GM12878 (cell line): Measurements from ENCODE around the gene CREBBP. TPM values are rescaled to one million over a fixed set of nuclear protein-coding genes. Genes with fewer than 3 reads are reported as not detected.

ENCODE experiments used
- ATAC-seq: fragments of 200-7000 bp; cut with Tn5 transposase; 3 replicates; pipeline ENCODE4 v1.9.1; 2020; ENCODE audit warnings: mild to moderate bottlenecking, moderate library complexity
- BruUV-seq: library from RNA; stranded (reverse); fragments of 400-500 nt; replicated peaks from 2 replicates; lab custom pipeline; 2021; lab: Mats Ljungman, UMichigan
- CTCF ChIA-PET: fragments of 300-600 bp; sonication (Branson Sonifier 250); formaldehyde crosslinking; extraction: SDS; loops from one replicate; lab custom pipeline; 2021; ENCODE audit warnings: inconsistent platforms; lab: Yijun Ruan, JAX
- POLR2A ChIA-PET: fragments of 350-600 bp; formaldehyde crosslinking; extraction: SDS; loops from one replicate; lab custom pipeline; 2021; ENCODE audit warnings: inconsistent platforms; lab: Charles Lee
- RAD21 ChIA-PET: fragments of 300-600 bp; sonication (Branson Sonifier 250); formaldehyde crosslinking; loops from one replicate; lab custom pipeline; 2023; ENCODE audit warnings: antibody characterized with exemption; ENCODE audit not compliant: unreplicated experiment; lab: Charles Lee
- SMC1A ChIA-PET: fragments of 300-600 bp; sonication (Branson Sonifier 250); formaldehyde crosslinking; loops from one replicate; lab custom pipeline; 2023; ENCODE audit not compliant: unreplicated experiment, uncharacterized antibody; lab: Charles Lee
- DNase-seq: peaks from one replicate; pipeline ENCODE4 v3.0.0-alpha.2; 2011; ENCODE audit warnings: low read depth, low spot score
- FAIRE-seq: peaks from 3 replicates; lab custom pipeline; 2011; peaks lifted over from hg19 to GRCh38; lab: Jason Lieb, UNC
- H2AFZ ChIP-seq: 2 replicates; pipeline ENCODE4 v1.6.0; 2011; ENCODE audit warnings: low read depth, low read length, control low read depth; ENCODE audit not compliant: control insufficient read depth
- H3K27ac ChIP-seq: 2 replicates; pipeline ENCODE4 v1.5.1; 2011; ENCODE audit warnings: control low read depth; ENCODE audit not compliant: control insufficient read depth, insufficient read depth
- H3K27me3 ChIP-seq, 2 experiments: replicated peaks in 1 of 2; 2 replicates each; pipeline versions ENCODE4 v1.6.0 to v1.6.1; 2011; ENCODE audit warnings: low read length in 1 of 2; ENCODE audit not compliant: control insufficient read depth in 2 of 2, insufficient read depth in 2 of 2
- H3K36me3 ChIP-seq, 2 experiments: 2 replicates each; pipeline ENCODE4 v1.5.1; 2011; ENCODE audit warnings: low read length in 1 of 2; ENCODE audit not compliant: control insufficient read depth in 2 of 2, insufficient read depth in 2 of 2
- H3K4me1 ChIP-seq: 2 replicates; pipeline ENCODE4 v1.6.1; 2011; ENCODE audit warnings: mild to moderate bottlenecking, low read length, moderate library complexity, mixed read lengths; ENCODE audit not compliant: control insufficient read depth, insufficient read depth
- H3K4me2 ChIP-seq: 2 replicates; pipeline ENCODE4 v1.6.0; 2011; ENCODE audit warnings: control low read depth; ENCODE audit not compliant: control insufficient read depth, insufficient read depth
- H3K4me3 ChIP-seq: fragments of 200-600 bp; sonication (generic); 2 replicates; pipeline ENCODE4 v1.5.1; 2016
- H3K79me2 ChIP-seq: 2 replicates; pipeline ENCODE4 v1.6.0; 2011; ENCODE audit warnings: low read length; ENCODE audit not compliant: control insufficient read depth, insufficient read depth
- H3K9ac ChIP-seq: 2 replicates; pipeline ENCODE4 v1.8.0; 2011; ENCODE audit warnings: low read length, control low read depth, mixed read lengths; ENCODE audit not compliant: control insufficient read depth, insufficient read depth
- H3K9me3 ChIP-seq: replicated peaks from 3 replicates; pipeline ENCODE4 v1.5.1; 2011; ENCODE audit warnings: mild to moderate bottlenecking, low read length; ENCODE audit not compliant: control insufficient read depth, insufficient read depth
- H4K20me1 ChIP-seq: 2 replicates; pipeline ENCODE4 v1.6.0; 2011; ENCODE audit not compliant: control insufficient read depth, insufficient read depth
- BCLAF1 ChIP-seq: fragments of 450-650 bp; IDR thresholded peaks from 2 replicates; pipeline ENCODE4 v1.6.1; 2017; ENCODE audit warnings: antibody characterized with exemption, mild to moderate bottlenecking, moderate library complexity
- ESRRA ChIP-seq: IDR thresholded peaks from 2 replicates; pipeline ENCODE4 v1.6.1; 2012; ENCODE audit warnings: mild to moderate bottlenecking, low read length, improper control_type of control experiment
- FOS ChIP-seq: IDR thresholded peaks from 3 replicates; pipeline ENCODE4 v1.6.1; 2011; ENCODE audit warnings: borderline replicate concordance; ENCODE audit not compliant: insufficient read length; ENCODE audit errors: extremely low read depth
- FOXM1 ChIP-seq: IDR thresholded peaks from 2 replicates; pipeline ENCODE4 v1.6.1; 2012; ENCODE audit warnings: low read depth, mild to moderate bottlenecking, inconsistent platforms, low read length, moderate library complexity
- HDGF ChIP-seq: fragments of 450-650 bp; IDR thresholded peaks from 2 replicates; pipeline ENCODE4 v1.6.1; 2016; ENCODE audit warnings: antibody characterized with exemption
- IKZF1 ChIP-seq: fragments of 450-650 bp; conservative IDR thresholded peaks from 2 replicates; pipeline ENCODE4 v1.6.1; 2017; ENCODE audit warnings: antibody characterized with exemption, mild to moderate bottlenecking
- MEF2B ChIP-seq: fragments of 450-650 bp; IDR thresholded peaks from 2 replicates; pipeline ENCODE4 v1.6.1; 2018; ENCODE audit warnings: mild to moderate bottlenecking, moderate library complexity; ENCODE audit not compliant: partially characterized antibody, poor library complexity, severe bottlenecking
- MTA3 ChIP-seq: IDR thresholded peaks from 2 replicates; pipeline ENCODE4 v1.6.1; 2012; ENCODE audit warnings: low read length, inconsistent platforms, borderline replicate concordance
- MYC ChIP-seq: IDR thresholded peaks from 2 replicates; pipeline ENCODE4 v1.6.1; 2011; ENCODE audit warnings: mild to moderate bottlenecking, low read length, moderate library complexity, inconsistent platforms; ENCODE audit not compliant: insufficient read depth, insufficient replicate concordance, insufficient read length, severe bottlenecking
- PBX3 ChIP-seq: IDR thresholded peaks from 2 replicates; pipeline ENCODE4 v1.6.1; 2011; ENCODE audit warnings: mild to moderate bottlenecking, low read depth, low read length, moderate library complexity; ENCODE audit not compliant: insufficient replicate concordance
- POLR2A ChIP-seq: IDR thresholded peaks from 2 replicates; pipeline ENCODE4 v1.6.1; 2011; ENCODE audit warnings: low read depth, mild to moderate bottlenecking, low read length
- POLR2AphosphoS5 ChIP-seq: IDR thresholded peaks from 2 replicates; pipeline ENCODE4 v1.6.1; 2011; ENCODE audit warnings: mild to moderate bottlenecking, low read length, inconsistent platforms
- RFX5 ChIP-seq: IDR thresholded peaks from 2 replicates; pipeline ENCODE4 v1.6.1; 2011; ENCODE audit warnings: low read depth, low read length, improper control_type of control experiment
- WGBS: methylation state at CpG from one replicate; pipeline ENCODE4 v1.1.6; 2016; ENCODE audit warnings: low lambda C conversion rate; ENCODE audit not compliant: insufficient replicate concordance, insufficient coverage; ENCODE audit errors: missing lambda C conversion rate; 5-methylcytosine and 5-hydroxymethylcytosine counted together
- in situ Hi-C: fragments of 300-500 bp; cut with MboI; formaldehyde crosslinking; loops from 9 replicates; pipeline ENCODE4 v1.14.3; 2018; ENCODE audit warnings: mixed read lengths
- intact Hi-C: fragments of 100-400 bp; cut with micrococcal nuclease; formaldehyde crosslinking; loops from one replicate; pipeline ENCODE4 v1.14.2; 2022; ENCODE audit not compliant: unreplicated experiment
- polyA plus RNA-seq, 11 experiments: library from polyadenylated mRNA; depleted of rRNA in 4 of 11; unstranded in 6 of 11; stranded (reverse) in 5 of 11; fragments of >200 nt; fragmentation: Nextera tagmentation in 4 of 11; fragmentation: Illumina TruSeq in 1 of 11; extraction: Ambion mirVana in 4 of 11; extraction: Trizol in 1 of 11; gene quantifications; 1 replicate in 1 of 11; 2 replicates in 10 of 11; pipeline versions ENCODE4 v1.2.1 to v1.2.3, GENCODE V29; 2011 to 2016; ENCODE audit warnings: inconsistent platforms in 2 of 11, missing spikeins in 2 of 11, low read depth in 1 of 11
- total RNA-seq, 4 experiments: library from RNA; depleted of rRNA in 3 of 4; stranded (reverse); fragments of >200 nt in 3 of 4; fragmentation: Illumina TruSeq in 1 of 4; extraction: Trizol in 1 of 4; gene quantifications; 2 replicates each; pipeline versions ENCODE4 v1.2.1 to v1.2.3, GENCODE V29; 2013 to 2021

The CREBBP gene
- total and polyA plus RNA-seq, 10 of the 15 experiments (the other 5 are each of a cell fraction or from before 2014, with no cell fraction given): 3.4 to 32.7 (median 7.9) TPM

DNA sequence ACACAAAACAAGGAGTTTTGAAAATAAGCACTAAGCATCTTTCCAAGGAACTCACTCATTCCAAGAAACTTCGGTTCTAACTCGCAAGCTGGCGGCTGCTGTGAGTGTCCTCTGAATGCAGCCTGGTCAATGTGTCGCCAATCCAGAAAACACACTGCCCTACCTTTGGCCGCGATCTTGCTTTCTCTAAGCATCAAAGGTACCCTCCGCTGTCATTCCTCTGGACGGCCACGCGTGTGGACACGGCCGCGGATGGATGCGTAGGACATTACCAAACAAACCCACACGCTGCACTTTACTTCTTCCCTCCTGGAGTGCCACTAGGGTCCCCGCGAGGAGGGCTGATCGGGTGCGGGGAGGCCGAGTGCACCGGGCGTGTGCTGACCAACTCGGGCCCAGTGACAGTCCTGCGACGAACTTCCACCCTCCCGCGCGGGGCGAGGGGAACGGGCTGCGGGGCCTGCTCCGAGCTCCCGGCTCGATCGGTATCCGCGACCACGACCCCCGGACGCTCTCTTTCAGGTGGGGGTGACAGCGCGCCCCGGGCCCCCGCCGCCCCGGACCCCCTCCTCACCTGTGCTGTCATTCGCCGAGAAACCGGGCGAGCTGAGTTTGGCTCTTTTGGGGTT is 1.1 kb downstream of the CREBBP start:
- Histone ChIP-seq H3K4me1 (peaks cover 11% of the 10 kb centered on the region), H3K9ac (peak overlapping the region; percentile 79), H3K4me2 (peak overlapping the region; percentile 78), H2AFZ (no peak overlapping the region), H3K79me2 (peaks cover 54% of the 10 kb centered on the region), H3K4me3 (peak overlapping the region; percentile 80), H3K36me3 (no peaks in the 10 kb centered on the region; a peak in 1 of 4 replicates), H3K27me3 (no peaks in the 10 kb centered on the region), H4K20me1 (peaks cover 12% of the 10 kb centered on the region; the same call in 1 of the 2 replicates), H3K27ac (peak overlapping the region; percentile 60), H3K9me3 (no peaks in the 10 kb centered on the region)
- RAD21 ChIA-PET: interaction anchor here (1.0 to 7.1 kb wide), 11 partner anchors 8 to 162 kb away, joined by 3 to 49 read pairs (median 5); partner anchors contain the start of gene TRAP1
- intact Hi-C loops: loop anchor here (2.0 to 5.0 kb wide), 3 partner anchors 92 to 373 kb away; no protein-coding TSS in a partner anchor
- in situ Hi-C loops: loop anchor here (5.0 kb wide), 1 partner anchor 187 kb away; no protein-coding TSS in a partner anchor
- ATAC-seq (peak; percentile 37), DNase-seq (no peak), FAIRE-seq (no peak)
- SMC1A ChIA-PET: interaction anchor here (0.8 to 7.6 kb wide), 14 partner anchors 17 to 740 kb away, joined by 3 to 160 read pairs (median 5); no protein-coding TSS in a partner anchor
- CTCF ChIA-PET: interaction anchor here (0.5 to 5.6 kb wide), 12 partner anchors 14 to 355 kb away, joined by 3 to 35 read pairs (median 10); no protein-coding TSS in a partner anchor
- POLR2A ChIA-PET: interaction anchor here (0.5 to 3.5 kb wide), 8 partner anchors 9 to 138 kb away, joined by 3 to 22 read pairs (median 4); no protein-coding TSS in a partner anchor
- BruUV-seq: no TSS peak
- WGBS: under 1% methylated on average over 36 of the region's 50 CpGs
- peak; percentile 43 for TF ChIP-seq MYC
- no peak for TF ChIP-seq BCLAF1
- TF ChIP-seq MTA3: no peak
- TF ChIP-seq ESRRA: no peak
- no peak for TF ChIP-seq RFX5
- no peak for TF ChIP-seq PBX3
- TF ChIP-seq FOXM1: no peak
- no peak for TF ChIP-seq IKZF1
- TF ChIP-seq FOS: no peak
- peak; percentile 43 for TF ChIP-seq POLR2A
- TF ChIP-seq POLR2AphosphoS5: 0 out of 2 replicates have a peak, but pooled peaks have one; percentile 28
- TF ChIP-seq MEF2B: no peak
- 0 out of 2 replicates have a peak, but pooled peaks have one; percentile 33 for TF ChIP-seq HDGF
